ENCODE results near the gene MIPEP.
A peak's percentile ranks its signal among the peaks of the same experiment; 100 is the strongest.
"Not testable (repeated sequence)": the region's sequence is repeated elsewhere in the genome, so short reads cannot be mapped to it uniquely, and the experiment has no call there.

Gene MIPEP

DNA sequence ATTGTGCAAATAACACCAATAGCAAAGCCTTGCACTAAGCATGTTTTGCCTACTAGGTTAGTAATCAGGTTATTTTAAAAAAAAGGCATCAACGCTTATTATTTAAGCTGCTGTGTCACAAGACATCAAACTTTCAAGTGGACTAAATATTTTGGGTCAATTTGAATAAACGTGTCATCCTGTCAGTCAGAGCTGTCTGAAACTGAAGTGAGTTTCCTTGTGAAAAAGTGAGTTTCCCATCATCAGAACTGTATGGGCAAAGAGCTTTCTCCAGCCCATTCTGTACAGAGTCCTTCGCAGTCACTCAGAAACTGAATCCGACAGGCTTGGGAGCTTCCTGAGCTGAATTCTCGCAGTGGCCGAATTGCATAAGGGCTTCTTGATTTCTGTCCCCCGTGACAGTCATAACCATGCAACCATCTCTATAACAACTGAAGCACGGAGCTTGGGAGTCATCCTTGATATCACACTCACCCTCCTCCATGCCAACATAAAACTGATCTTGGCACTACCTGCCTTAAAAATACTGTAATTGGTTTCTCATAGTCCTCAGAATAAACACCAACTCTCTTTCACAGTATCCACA lies 139.8 kb downstream of the MIPEP start:
- DNase-seq (ENCODE audit: low spot score), result no peak

- peak; percentile 48 for DNase-seq (ENCODE audit: low spot score)
Observed at GRCh38 chr13:23748109-23748990, 140.8 kb downstream of the MIPEP start.

DNA sequence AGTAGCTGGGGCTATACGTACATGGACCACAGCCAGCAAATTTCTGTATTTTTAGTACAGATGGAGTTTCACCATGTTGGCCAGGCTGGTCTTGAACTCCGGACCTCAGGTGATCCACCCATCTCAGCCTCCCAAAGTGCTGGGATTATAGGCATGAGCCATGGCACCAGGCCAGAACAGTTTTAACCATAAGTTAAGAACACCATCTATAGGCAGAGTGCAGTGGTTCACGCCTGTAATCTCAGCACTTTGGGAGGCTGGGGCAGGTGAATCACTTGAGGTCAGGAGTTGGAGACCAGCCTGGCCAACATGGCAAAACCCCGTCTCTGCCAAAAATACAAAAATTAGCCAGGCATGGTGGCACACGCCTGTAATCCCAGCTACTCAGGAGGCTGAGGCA lies 143.1 kb downstream of the MIPEP start:
- DNase-seq (ENCODE audit: low spot score), result not testable (repeated sequence)

DNA sequence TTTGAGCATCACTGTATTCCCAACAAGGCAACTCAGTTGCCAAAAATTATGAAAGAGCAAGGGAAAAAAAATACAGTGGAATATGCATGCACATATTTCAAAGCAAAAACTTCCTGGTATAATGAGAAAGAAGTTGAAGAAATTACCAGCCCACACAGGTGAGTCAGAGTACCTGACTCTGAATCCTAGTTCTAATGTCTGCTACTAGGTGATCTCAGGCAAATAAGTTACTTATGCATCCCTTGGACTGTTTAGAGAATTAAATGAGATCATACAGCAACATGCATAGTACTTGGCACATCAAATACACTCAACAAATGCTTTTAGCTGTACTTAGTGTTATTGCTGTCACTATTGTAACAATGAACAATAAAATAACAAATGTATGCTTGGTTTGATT lies 144.9 kb downstream of the MIPEP start:
- no peak for DNase-seq (ENCODE audit: low spot score)

DNA sequence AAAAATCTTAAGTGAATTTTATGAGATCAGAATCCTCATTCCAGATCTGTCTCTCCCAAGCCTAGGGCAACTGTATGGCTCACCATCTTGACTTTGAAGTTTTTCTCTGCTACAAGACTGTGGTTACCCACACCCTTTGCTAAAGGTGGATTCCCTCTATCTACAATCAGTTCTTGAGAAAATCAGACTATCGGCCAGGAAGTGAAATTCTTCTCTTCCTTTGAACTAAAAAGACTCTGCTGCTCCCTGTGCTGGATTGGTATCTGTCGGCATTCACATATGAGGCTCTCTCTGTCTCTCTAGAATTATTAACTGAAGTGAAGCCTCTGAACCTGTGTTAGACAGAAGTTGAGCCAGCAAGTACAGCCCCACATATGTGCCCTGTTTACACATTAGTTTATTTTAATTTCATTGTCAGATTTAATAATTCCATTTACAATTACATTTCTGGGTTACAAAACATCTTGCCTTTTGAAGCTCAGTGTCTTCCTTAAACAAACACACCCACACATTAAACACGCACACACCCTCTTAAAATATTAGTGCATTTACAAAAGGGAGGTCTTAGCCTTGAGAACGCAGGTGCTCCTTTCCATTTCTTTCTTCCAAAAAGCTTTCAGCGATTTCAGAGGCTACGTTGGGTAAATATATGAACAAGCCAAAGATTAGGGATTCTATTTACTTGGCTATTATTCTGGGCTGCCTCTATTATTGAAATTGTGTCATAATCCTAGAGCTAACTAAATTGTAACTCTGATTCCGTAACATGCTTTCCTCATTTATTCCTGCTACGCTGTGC lies 145.7 kb downstream of the MIPEP start:
- DNase-seq (ENCODE audit: low spot score), result no peak

- DNase-seq (ENCODE audit: low spot score), result peak; percentile 50
Observed at GRCh38 chr13:23741879-23742510, 147.2 kb downstream of the MIPEP start.

DNA sequence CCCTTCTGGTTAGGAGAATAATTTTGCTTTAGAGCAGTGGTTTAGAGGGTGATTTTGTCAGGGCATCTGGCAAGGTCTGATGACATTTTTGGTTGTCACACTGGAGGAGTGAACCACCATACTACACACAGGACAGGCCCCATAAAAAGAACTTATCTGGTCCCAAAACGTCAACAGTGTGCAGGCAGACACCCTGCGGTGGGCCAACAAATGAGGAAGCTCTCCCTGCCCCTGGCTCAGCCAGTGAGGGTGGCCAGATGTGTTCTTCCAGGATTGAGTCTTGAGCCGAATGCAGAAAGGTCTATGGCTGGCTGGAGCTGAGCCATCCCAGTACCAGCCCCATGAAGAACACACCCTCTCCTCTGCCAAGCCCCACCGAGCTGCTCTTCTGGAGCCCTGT lies 149.2 kb downstream of the MIPEP start:
- no peak for DNase-seq (ENCODE audit: low spot score)

DNA sequence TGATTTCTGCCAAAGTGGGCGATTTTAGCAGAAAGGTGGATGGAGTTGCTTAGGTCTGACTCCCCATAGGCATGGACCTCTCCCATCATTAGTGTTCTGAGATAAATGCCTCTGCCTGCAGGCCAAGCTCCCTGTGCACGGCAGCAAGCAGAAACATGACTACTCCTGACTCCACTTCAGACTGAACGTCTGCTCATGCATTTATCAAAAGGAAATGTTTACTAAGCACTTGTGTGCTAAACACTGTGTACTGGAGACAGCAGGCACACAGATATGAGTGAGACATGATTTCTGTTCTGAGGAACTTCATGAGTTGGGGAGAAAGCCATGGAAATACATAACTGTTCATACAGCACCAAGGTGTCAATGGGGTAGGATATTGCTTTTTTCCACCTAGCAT lies 149.6 kb downstream of the MIPEP start:
- no peak for DNase-seq (ENCODE audit: low spot score)

DNA sequence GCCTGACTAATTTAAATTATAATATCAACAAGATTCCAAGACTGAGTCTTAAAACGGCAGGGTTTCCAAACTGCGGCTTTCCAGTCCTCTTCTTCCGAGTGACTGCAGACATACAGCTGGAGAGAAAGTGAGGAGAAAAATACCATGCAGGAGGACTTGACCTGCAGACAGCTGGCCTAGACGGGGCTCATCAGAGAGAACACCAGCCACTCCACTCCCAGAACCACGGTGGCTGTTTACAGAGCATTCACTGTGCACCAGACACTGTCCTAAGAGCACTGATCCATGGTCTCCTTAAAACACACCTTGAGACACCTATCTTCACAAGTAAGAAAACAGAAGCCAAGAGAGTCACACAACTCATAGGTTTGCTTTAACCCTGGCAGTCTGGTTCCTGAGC lies 152.7 kb downstream of the MIPEP start:
- DNase-seq (ENCODE audit: low spot score), result no peak

DNA sequence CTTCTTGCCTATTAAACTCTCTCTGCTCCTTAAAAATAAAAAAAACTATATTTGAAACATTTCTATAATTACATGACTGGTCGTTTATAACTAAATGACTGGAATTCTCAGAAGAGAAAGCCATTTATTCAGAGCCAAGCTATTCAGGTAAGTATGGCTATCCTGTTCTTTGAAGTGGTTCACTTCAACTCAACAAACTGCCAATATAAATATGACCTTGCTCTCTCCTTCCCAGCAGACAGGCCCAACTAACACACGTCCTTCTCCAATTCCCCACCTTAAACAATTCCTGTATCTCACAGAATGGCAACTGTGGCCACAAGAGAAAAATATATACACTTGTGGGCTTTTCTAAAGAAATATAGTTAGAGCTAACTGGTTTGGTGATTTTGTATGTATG lies 153.9 kb downstream of the MIPEP start:
- DNase-seq (ENCODE audit: low spot score), result no peak

- no peak for DNase-seq (ENCODE audit: low spot score)
Observed at GRCh38 chr13:23731709-23732108, 157.5 kb downstream of the MIPEP start.

- no peak for DNase-seq (ENCODE audit: low spot score)
Observed at GRCh38 chr13:23730251-23730650, 158.9 kb downstream of the MIPEP start.

GRCh38 chr13:23729531-23729930 lies 159.7 kb downstream of the MIPEP start:
- DNase-seq (ENCODE audit: low spot score), result no peak

GRCh38 chr13:23728807-23729206 lies 160.4 kb downstream of the MIPEP start:
- no peak for DNase-seq (ENCODE audit: low spot score)

DNA sequence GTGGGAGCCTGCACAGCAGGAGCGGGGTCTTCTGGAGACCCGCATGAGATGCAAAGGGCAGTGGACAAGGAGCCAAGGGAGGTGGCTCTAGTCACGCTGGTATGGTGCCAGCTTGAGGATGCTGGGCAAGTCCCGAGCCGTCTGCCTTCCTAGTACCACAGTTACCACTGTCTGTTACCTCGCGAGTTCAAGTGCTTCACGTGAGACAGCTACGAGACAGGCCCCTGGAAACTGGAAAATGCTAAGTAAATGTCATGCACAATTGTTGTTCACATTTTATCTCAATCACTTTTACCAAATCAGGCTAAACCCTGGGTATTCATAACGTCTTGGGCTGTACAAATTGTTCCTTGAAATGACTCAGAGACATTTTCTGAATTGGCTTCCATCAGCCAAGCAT lies 163.3 kb downstream of the MIPEP start:
- no peak for DNase-seq (ENCODE audit: low spot score)

DNA sequence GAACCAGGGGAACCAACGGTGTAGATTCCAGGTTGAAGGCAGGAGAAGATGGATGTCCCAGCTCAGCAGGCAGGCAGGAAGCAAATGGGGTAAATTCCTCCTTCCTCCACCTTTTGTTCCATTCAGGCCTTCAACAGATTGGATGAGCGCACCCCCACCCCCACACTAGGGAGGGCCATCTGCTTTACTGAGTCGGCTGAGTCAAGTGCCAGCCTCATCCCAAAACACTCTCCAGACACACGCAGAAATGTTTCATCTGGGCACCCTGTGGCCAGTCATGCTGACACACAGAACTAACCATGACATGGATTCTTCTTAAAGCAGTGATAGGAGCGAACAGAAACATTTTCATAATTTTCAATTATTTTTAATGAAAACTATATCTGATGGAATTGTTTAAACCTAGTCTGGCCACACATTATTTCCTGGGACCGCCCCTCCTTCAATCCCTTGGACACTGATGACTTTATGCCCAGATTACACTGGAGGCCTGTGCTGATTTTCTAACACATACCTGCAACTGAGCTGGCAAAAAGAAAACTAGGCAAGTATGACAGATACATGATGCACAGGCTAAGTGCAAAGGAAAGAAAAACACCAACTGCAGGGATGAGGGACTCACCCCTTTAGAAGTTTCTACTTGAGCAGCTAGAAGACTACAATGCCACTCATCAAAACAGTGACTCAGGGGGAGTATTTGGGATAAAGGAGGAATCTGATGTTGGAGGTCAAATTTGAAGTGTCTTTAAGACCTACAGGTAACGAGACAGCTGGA lies 164.8 kb downstream of the MIPEP start:
- DNase-seq (ENCODE audit: low spot score), result no peak

DNA sequence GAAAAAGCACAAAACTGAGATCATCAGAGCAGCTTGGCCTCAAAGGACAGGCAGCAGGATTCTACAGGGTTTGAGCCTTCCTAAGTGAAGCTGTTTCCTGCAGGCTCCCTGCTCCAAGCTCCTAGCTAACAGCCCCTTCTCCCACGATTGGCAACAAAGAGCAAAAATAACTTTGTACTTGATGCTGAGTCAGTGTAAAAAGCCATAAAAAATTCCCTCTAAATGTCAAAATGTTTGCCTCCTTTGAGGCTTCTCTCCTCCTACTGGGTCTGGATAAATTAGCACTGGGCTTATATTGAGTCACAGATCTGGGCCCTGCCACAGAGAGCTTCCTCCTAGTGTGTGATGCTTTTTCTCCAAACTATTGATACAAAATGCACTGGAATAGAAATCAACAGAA lies 165.7 kb downstream of the MIPEP start:
- no peak for DNase-seq (ENCODE audit: low spot score)

DNA sequence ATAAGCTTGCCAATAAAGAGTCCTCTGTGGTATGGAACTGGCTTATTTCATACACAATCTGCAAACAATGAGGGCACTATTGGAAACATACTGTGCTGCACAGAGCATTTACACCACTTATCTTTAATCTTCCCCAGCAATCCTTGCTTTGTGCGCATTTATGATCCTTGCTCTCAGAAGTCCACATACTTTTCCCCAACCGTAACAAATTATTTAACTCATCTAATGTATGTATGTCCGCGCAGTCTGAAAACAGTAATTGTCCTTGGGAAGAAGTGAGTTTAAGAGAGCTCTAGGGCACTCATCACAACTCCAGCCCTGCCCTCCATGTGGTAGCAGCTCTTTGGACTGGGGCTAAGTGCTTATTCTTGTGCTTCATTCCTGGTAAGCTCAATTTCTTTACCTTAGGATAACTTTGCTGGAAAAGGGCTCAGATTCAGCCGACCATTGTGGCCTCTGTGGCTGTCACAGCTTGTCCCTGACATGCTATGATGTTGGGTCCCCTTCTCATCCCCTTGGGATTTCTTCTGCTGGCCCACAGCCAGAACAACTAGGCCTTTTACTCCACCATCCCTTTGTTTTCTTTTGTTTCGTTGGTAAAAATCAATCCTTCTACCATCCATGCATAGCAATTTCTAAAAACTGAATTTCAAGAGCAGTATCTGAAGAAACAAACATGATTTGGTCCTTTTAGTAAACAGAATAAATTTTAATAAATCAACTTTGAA lies 166.3 kb downstream of the MIPEP start:
- no peak for DNase-seq (ENCODE audit: low spot score)

DNA sequence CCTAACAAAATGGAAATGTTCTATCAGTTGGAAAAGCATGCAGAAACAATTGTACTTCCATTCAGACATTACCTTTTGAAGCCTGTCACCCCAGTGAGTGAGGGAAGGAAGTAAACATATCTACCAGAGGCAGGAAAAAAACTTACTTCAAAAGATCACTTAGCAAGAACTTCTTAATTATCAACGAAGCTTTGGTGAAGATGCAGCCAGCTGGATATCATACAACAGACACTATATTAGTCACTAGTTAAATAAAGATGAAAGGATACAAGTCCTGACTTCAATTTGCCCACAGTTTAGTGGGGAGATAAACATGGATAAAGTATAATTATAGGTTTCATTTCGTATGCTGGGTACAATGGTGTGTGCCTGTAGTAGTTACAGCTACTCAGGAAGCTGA lies 170.2 kb downstream of the MIPEP start:
- no peak for DNase-seq (ENCODE audit: low spot score)

DNA sequence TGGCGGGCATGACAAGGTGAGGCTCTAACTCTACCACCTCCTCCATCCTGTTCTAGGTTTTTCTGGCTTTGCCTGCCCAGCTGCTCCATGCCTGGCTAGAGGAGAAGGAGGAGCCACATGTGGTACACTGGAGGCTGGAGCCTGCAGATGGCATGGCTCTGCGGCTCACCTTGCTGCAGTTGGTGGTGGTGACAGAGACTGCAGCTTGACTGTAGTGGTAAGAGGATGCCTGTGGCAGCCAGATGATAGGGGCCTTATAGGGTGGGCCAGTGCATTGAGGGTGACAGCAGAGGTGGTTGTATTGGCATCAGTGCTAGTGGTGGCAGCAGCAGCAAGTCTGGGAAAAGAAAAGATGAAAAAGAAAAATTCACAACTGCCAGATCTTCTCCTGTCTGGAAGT lies 172.8 kb downstream of the MIPEP start:
- no peak for DNase-seq (ENCODE audit: low spot score)

- peak; percentile 81 for DNase-seq (ENCODE audit: low spot score)
Observed at GRCh38 chr13:23715762-23716235, 173.4 kb downstream of the MIPEP start.
